Mucosa of descending colon (tissue), 3 donors: ENCODE results near the gene STIL. TPM values are rescaled to one million over a fixed set of nuclear protein-coding genes. Genes with fewer than 3 reads are reported as not detected.
"Not testable (repeated sequence)": the region's sequence is repeated elsewhere in the genome, so short reads cannot be mapped to it uniquely, and the experiment has no call there.

ENCODE experiments used
- ATAC-seq: fragments of 200-7000 bp; cut with Tn5 transposase; one replicate; pipeline ENCODE4 v1.9.1; 2020; ENCODE audit warnings: mild to moderate bottlenecking, moderate library complexity
- DNase-seq, 3 donors: peaks; one replicate each; pipeline ENCODE4 v3.0.0-alpha.2; 2020
- H3K36me3 ChIP-seq: fragments of 200-600 bp; one replicate; pipeline ENCODE4 v1.8.0; 2021; ENCODE audit warnings: low read depth, mild to moderate bottlenecking
- H3K4me1 ChIP-seq: fragments of 200-600 bp; one replicate; pipeline ENCODE4 v1.8.0; 2021; ENCODE audit warnings: low read depth, mild to moderate bottlenecking
- H3K4me3 ChIP-seq: fragments of 200-600 bp; one replicate; pipeline ENCODE4 v1.8.0; 2021; ENCODE audit warnings: mild to moderate bottlenecking
- H3K9me3 ChIP-seq: fragments of 200-600 bp; one replicate; pipeline ENCODE4 v1.8.0; 2021; ENCODE audit warnings: mild to moderate bottlenecking
- intact Hi-C, 2 donors: fragments of 100-400 bp; cut with DNase I in 1 of 2; cut with micrococcal nuclease in 1 of 2; formaldehyde crosslinking; loops; one replicate each; pipeline versions ENCODE4 v1.11.0 to v1.11.1; 2022; cut with DNase I, micrococcal nuclease
- total RNA-seq, 3 donors: library from RNA; stranded (reverse); fragmentation: NEBNext Ultra II Directional in 2 of 3; extraction: Animal tissue kit (Norgen Biotek cat#: 25700) in 2 of 3; gene quantifications; one replicate each; pipeline versions ENCODE4 v1.2.1 to v1.2.4, GENCODE V29; 2021 to 2023
- TF ChIP-seq, protein P1 (sequence below): fragments of 200-600 bp; IDR thresholded peaks from one replicate; pipeline ENCODE4 v1.8.0; 2022; ENCODE audit warnings: antibody characterized with exemption, mild to moderate bottlenecking
- donor health status: DM: no; HTN: no; CAD: no; lungs with moderate emphysema.
- donor health status: DM: no; HTN: no; CAD: no.
- donor health status: DM: no; HTN: yes; CAD: no.

Gene STIL
- total RNA-seq, 3 donors from 2014 or later: 4.8 to 13.1 (median 9.6) TPM

DNA sequence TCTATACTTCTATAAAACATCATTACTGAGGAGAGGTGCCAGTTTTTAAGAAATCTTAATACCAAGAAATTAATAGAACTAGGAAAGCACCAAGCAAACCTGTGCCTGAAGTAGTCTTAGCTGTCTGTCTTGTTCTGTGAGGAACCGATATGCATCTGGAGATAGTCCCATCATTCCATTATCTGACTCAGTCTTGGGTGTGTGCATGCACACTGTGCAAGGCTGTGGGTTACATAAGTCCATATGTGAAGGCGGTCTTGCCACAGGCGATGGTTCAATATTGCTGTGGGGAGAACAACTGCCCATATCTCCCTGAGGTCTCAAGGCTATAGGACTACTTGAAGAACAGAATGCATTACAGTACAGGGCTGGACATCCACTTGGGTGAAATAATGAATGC lies 33.8 kb downstream of the STIL start:
- DNase-seq (no peak), ATAC-seq (no peak)
- Histone ChIP-seq H3K4me3 (no peak overlapping the region), H3K36me3 (no peaks in the 10 kb centered on the region), H3K4me1 (no peaks in the 10 kb centered on the region), H3K9me3 (no peaks in the 10 kb centered on the region)
- TF ChIP-seq, protein P1, sequence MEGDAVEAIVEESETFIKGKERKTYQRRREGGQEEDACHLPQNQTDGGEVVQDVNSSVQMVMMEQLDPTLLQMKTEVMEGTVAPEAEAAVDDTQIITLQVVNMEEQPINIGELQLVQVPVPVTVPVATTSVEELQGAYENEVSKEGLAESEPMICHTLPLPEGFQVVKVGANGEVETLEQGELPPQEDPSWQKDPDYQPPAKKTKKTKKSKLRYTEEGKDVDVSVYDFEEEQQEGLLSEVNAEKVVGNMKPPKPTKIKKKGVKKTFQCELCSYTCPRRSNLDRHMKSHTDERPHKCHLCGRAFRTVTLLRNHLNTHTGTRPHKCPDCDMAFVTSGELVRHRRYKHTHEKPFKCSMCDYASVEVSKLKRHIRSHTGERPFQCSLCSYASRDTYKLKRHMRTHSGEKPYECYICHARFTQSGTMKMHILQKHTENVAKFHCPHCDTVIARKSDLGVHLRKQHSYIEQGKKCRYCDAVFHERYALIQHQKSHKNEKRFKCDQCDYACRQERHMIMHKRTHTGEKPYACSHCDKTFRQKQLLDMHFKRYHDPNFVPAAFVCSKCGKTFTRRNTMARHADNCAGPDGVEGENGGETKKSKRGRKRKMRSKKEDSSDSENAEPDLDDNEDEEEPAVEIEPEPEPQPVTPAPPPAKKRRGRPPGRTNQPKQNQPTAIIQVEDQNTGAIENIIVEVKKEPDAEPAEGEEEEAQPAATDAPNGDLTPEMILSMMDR: no peak
- intact Hi-C loops: no loop called here

DNA sequence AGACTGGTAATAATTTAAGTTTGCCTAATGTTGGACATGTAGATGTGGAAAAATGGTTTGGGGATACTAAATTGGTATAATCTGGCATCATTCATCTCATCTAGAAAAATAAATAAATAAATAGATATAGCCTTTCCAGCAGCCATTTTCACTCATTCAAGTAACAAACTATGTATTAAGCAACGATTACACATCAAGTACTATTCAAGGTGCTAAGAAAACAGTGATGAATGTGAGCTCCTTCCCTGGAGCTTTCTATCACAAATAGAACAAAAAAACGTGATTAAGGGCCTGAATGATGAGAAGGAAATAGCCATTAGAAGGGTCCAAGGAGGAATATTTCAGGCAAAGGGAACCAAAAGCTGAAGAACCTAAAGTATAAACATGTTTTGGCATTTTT lies 37.1 kb downstream of the STIL start:
- Histone ChIP-seq H3K36me3 (no peaks in the 10 kb centered on the region), H3K9me3 (no peaks in the 10 kb centered on the region), H3K4me1 (no peaks in the 10 kb centered on the region), H3K4me3 (no peak overlapping the region)
- no peak for ATAC-seq
- DNase-seq: no peak
- TF ChIP-seq, protein P1: no peak
- intact Hi-C loops: no loop called here

- DNase-seq, intact Hi-C loops, H3K9me3 ChIP-seq, H3K4me1 ChIP-seq, H3K4me3 ChIP-seq, ATAC-seq, H3K36me3 ChIP-seq: not testable (repeated sequence)
Observed at GRCh38 chr1:47275811-47276210, 38.1 kb downstream of the STIL start.

- H3K4me3 ChIP-seq, DNase-seq, H3K36me3 ChIP-seq, H3K9me3 ChIP-seq, ATAC-seq, intact Hi-C loops, H3K4me1 ChIP-seq: not testable (repeated sequence)
Observed at GRCh38 chr1:47265529-47265928, 48.4 kb downstream of the STIL start.

- intact Hi-C loops: no loop called here
- Histone ChIP-seq H3K4me3 (no peak overlapping the region), H3K9me3 (no peaks in the 10 kb centered on the region), H3K36me3 (no peaks in the 10 kb centered on the region), H3K4me1 (no peaks in the 10 kb centered on the region)
- DNase-seq: peak in 1 of 3 donors; percentile 80
- peak; percentile 70 for ATAC-seq
- TF ChIP-seq, protein P1: no peak
Observed at GRCh38 chr1:47262787-47263413, 51.0 kb downstream of the STIL start.

DNA sequence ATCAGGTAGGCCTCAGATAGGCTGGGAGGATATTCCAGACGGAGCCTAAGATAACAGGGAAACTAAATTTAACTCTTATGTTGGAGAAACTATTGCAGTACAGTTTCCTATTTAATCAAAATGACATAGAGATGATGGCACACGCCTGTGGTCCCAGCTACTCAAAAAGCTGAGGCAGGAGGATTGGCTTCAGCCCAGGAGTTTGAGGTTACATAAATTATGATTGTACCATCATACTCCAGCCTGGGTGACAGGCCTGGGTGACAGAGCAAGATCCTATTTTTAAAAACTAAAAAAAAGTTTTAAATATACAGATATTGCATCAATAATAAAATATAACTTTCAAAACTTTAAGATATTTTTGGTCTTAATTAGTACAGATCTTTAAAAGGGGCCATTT lies 56.7 kb downstream of the STIL start:
- H3K36me3 ChIP-seq: no peaks in the 10 kb centered on the region
- TF ChIP-seq, protein P1: no peak
- H3K4me1 ChIP-seq: no peaks in the 10 kb centered on the region
- DNase-seq (no peak), ATAC-seq (no peak)
- no peaks in the 10 kb centered on the region for H3K9me3 ChIP-seq
- no peak overlapping the region for H3K4me3 ChIP-seq
- intact Hi-C loops: no loop called here

DNA sequence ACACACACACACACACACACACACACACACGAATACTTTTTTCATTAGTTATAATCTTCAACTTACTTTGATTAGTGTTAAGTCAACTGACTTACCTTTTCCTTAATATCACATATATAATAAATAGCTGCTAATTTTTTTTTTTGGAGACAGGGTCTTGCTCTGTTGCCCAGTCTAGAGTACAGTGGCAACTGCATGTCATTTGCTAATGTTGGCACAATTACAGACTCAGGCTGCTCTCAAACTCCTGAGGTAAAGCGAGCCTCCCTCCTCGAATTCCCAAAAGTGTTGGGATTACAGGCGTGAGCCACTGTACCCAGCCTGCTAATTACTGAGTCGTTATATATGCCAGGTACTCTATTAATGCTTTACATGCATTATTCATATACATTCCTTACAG lies 61.2 kb downstream of the STIL start:
- Histone ChIP-seq H3K36me3 (no peaks in the 10 kb centered on the region), H3K9me3 (no peaks in the 10 kb centered on the region), H3K4me1 (no peaks in the 10 kb centered on the region), H3K4me3 (no peak overlapping the region)
- TF ChIP-seq, protein P1: no peak
- DNase-seq (no peak), ATAC-seq (no peak)
- intact Hi-C loops: no loop called here
